Hippocampal formation (tissue), 2 donors: ENCODE results near the gene NOTCH4.

ENCODE experiments used
- DNase-seq, 2 donors: peaks; one replicate each; lab custom pipeline; 2025; lab: John Stamatoyannopoulos, UW

The NOTCH4 gene

GRCh38 chr6:32163559-32164258, 60.2 kb downstream of the NOTCH4 start:
- peak; percentile 28 to 34 for DNase-seq

GRCh38 chr6:32158052-32158451, 65.8 kb downstream of the NOTCH4 start:
- DNase-seq: no peak

DNA sequence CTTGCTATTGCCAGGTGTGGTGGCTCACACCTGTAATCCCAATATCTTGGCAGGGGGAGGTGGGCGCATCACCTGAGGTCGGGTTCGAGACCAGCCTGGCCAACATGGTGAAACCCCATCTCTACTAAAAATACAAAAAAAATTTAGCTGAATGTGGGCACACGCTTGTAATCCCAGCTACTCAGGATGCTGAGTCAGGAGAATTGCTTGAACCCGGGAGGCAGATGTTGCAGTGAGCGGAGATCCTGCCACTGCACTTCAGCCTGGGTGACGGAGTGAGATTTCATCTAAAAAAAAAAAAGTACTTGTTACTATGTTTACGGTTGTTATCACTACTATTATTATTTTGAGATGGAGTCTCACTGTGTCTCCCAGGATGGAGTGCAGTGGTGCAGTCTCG, 67.0 kb downstream of the NOTCH4 start:
- DNase-seq: no peak

GRCh38 chr6:32154514-32155161, 69.2 kb downstream of the NOTCH4 start:
- peak in 1 of 2 donors; percentile 51 for DNase-seq

DNA sequence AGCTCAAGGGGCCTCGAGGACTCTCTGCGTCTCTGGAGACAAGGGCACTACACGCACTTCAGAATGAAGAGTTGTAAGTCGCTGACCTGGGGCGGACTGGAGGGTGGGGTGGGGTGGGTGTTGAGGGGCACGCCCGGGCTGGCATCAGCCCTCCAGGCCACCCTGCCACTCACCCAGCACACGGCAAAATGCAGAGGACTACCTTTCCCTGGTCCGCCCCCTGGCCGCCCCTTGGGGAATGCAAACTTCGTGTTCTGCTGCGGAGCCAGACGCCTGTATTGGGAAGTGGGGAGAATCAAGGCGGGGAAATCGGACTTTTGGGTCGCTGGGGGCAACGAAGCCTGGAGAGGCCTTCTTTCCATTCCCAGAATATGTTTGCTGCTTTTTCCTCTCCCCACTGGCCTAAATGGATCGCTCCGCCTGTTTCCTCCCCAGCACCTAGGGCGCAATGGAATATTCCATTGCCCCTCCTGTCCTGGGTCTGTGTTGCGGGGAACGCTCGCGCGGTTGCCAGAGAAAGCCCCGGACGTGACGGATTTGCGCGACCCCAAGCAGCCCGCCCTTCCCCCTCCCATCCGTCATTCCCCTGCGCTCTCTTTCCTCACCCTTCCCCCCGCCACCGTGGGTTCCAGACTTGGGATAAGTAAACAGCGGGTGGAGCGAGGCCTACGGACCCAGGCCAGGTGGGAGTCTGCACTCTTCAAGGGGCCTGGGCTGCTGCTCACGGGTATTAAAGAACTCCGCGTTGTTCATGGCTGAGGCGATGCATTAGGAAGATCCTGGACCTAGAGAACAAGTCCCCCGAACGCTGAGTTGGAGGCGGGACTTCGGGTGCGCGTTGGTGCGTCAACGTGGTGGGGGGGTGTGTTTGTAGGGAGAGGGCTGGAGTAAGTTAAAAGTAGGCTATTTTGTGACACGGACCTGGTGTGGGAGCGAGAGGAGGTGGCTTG, 70.0 kb downstream of the NOTCH4 start, which contains the start of gene PPT2:
PPT2 (plus strand) TSS at position 578 of the 950 bp plus-strand sequence. CDS start 454 bp downstream, outside the sequence.
- DNase-seq: peak; percentile 84 to 91

GRCh38 chr6:32152769-32153563, 70.9 kb downstream of the NOTCH4 start:
- DNase-seq: peak in 1 of 2 donors; percentile 36

DNA sequence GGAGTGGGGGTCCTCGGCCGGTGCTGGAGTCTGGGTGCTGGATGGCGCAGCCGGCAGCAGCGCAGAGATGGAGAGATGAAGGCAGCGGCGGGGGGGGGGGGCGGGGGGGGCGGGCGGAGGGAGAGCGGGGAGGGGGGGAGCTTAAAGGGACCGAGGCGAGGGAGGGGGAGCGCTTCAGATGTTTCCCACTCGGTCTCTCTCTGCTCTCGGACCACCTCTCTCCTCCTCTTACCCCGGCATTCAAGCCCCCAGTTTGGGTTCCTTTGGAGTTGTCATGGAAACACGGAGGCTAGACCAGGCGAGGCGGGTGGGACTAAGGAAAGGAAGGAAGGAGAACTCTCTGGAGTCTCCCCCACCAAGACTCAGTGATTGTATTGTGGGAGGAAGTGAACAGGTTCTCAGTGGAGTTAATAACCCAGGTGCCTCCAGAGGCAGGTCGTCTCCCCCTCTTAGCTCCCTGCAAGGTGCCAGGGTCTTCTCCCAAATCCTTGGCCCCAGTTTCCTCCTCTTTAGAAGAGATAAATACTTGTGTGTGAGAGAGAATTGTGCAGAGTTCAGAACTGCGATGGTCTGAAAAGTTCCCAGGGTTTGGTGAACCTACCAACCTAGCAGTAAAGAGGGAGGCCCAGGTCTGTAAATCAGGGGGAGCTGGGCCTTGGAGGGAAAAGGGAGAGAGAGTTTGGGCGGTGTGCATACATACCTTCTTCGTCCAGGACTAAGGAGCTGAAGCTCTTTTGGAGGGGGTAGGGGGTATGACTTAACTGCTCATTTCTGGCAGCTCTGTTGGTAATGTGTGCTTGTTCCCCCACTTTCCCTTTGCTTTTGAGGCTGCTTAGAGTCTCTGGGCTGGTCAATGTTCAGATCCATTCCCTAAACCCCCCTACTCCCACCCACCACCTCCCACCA, 71.8 kb downstream of the NOTCH4 start, which contains the start of gene PRRT1:
PRRT1 (minus strand) TSS at position 77 of the 906 bp plus-strand sequence. CDS start 112 bp downstream, outside the sequence.
- peak; percentile 24 to 37 for DNase-seq

DNA sequence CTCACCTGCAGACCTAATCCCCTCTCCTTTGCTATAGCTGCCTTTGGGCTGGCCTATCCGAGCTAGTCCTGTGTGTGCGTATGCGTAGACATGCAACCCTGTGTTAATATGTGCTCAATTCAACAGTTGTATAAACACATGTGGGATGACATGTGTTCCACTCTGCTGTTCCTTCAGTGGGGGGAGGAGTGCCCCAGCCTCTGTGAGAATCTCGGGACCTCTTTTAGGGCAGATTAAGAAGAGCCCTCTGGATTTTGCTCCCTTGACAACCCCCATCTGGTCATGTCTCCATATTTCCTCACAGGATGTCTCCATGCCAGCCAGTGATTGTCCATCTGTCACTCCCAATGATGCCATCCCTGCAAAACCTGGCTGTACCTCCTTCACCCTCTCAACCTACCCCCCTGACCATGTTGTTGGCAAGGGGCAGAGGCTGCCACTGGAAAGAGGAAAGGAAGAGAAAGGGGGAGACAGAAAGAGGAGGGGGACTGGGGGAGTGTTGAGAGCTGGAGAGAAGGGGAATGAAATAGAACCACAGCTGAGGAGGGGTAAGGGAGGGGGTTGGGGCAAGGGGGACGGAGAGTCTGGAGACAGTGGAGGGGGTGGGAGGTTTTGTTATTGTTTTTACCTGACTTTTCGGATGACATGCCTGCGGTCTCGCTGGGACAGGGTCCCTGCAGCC, 72.5 kb downstream of the NOTCH4 start:
- DNase-seq: no peak

- DNase-seq: no peak
Observed at GRCh38 chr6:32149932-32150870, 73.7 kb downstream of the NOTCH4 start.

DNA sequence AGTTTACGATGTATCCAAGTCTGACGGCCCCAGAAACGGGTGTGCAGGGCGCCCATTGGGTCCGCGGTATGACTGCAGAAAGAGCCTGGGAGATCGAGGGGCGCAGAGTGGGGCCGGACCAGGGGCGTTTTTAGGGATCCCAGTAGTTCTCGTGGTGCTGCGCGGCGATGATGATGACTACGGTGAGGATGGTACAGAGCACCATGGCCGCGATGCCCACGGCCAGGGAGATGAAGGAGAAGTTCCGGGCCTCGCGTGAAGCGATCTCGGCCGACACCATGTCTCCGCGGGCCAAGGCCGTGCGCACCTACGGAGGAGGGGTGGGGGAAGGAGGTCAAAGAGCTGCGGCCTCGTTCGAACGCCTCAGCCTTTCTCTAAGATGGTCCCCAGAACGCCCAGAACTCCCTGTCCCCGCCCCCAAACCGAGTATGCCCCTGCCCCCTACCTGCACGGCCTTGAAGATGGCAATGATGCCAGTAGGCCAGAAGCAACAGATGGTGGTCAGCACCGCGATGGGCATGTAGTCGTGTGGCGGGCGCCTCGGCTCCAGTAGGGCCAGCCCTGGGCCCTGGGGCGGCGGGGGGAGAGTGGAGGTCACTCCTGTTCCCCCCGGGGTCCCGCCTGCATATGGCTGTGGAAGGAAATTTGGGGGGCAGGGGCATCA, 74.6 kb downstream of the NOTCH4 start:
- no peak for DNase-seq

- DNase-seq: peak in 1 of 2 donors; percentile 30
Observed at GRCh38 chr6:32148289-32149091, 75.4 kb downstream of the NOTCH4 start.

GRCh38 chr6:32147401-32148132, 76.3 kb downstream of the NOTCH4 start:
- no peak for DNase-seq

DNA sequence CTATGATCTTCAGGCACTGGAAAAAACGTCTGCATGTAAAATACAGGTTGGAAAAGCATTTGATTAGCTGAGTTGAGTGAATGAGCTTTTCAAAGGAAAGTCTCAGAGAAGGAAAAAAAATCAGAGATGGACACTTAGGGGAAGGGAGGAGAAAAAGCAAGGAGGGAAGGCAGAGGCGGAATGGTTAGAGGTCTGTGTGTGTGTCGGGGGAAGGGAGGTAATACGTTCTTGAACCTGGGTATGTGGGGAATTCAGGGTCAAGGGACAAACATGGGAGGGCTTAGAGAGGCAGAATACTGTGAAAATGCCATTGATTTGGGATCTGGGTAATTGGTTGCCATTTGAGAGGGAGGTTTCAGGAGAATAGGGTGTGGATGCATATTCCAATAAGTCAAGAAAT, 77.2 kb downstream of the NOTCH4 start:
- no peak for DNase-seq

- DNase-seq: no peak
Observed at GRCh38 chr6:32146287-32146686, 77.6 kb downstream of the NOTCH4 start.
